Stimulated activated CD8-positive, alpha-beta memory T cell treated with anti-CD3 and anti-CD28 coated beads, Interleukin-4, amount 100 ng/mL, for 1 hour (primary cell): ENCODE results near the gene IFT122.
A peak's percentile ranks its signal among the peaks of the same experiment; 100 is the strongest.
"Not testable (repeated sequence)": the region's sequence is repeated elsewhere in the genome, so short reads cannot be mapped to it uniquely, and the experiment has no call there.

Source experiments
- DNase-seq, 2 donors: peaks; one replicate each; pipeline ENCODE4 v3.0.0-alpha.2; 2020; ENCODE audit warnings: low read depth in 2 of 2, low spot score in 1 of 2

IFT122 gene

GRCh38 chr3:129469026-129469425 lies 29.0 kb downstream of the IFT122 start:
- no peak for DNase-seq

GRCh38 chr3:129470861-129471260 lies 30.8 kb downstream of the IFT122 start:
- no peak for DNase-seq

GRCh38 chr3:129473067-129473768 lies 33.2 kb downstream of the IFT122 start:
- DNase-seq = no peak

GRCh38 chr3:129473769-129474152 lies 33.7 kb downstream of the IFT122 start:
- DNase-seq = no peak

- DNase-seq = no peak
Observed at GRCh38 chr3:129474984-129475804, 35.2 kb downstream of the IFT122 start.

- DNase-seq = no peak
Observed at GRCh38 chr3:129475863-129476262, 35.8 kb downstream of the IFT122 start.

- DNase-seq = no peak
Observed at GRCh38 chr3:129476586-129476985, 36.6 kb downstream of the IFT122 start.

- not testable (repeated sequence) for DNase-seq
Observed at GRCh38 chr3:129481225-129481765, 41.3 kb downstream of the IFT122 start.

GRCh38 chr3:129481766-129482332 lies 41.8 kb downstream of the IFT122 start:
- no peak for DNase-seq

- DNase-seq = no peak
Observed at GRCh38 chr3:129482721-129483120, 42.7 kb downstream of the IFT122 start.

- no peak for DNase-seq
Observed at GRCh38 chr3:129483870-129484269, 43.8 kb downstream of the IFT122 start.

GRCh38 chr3:129485146-129485545 lies 45.1 kb downstream of the IFT122 start:
- not testable (repeated sequence) for DNase-seq

GRCh38 chr3:129485721-129486663 lies 46.0 kb downstream of the IFT122 start:
- DNase-seq = no peak

GRCh38 chr3:129486664-129487035 lies 46.6 kb downstream of the IFT122 start:
- no peak for DNase-seq

- DNase-seq = no peak
Observed at GRCh38 chr3:129487183-129487867, 47.3 kb downstream of the IFT122 start.

- not testable (repeated sequence) for DNase-seq
Observed at GRCh38 chr3:129487868-129488335, 47.9 kb downstream of the IFT122 start.

GRCh38 chr3:129489258-129489657 lies 49.2 kb downstream of the IFT122 start:
- DNase-seq = not testable (repeated sequence)

- DNase-seq = peak in 1 of 2 donors; percentile 27
Observed at GRCh38 chr3:129490273-129490675, 50.2 kb downstream of the IFT122 start.

- DNase-seq = not testable (repeated sequence)
Observed at GRCh38 chr3:129491077-129491476, 51.1 kb downstream of the IFT122 start.

GRCh38 chr3:129491794-129492193 lies 51.8 kb downstream of the IFT122 start:
- DNase-seq = no peak
